Measurements from ENCODE around the gene DNAAF5.

DNAAF5 gene

DNA sequence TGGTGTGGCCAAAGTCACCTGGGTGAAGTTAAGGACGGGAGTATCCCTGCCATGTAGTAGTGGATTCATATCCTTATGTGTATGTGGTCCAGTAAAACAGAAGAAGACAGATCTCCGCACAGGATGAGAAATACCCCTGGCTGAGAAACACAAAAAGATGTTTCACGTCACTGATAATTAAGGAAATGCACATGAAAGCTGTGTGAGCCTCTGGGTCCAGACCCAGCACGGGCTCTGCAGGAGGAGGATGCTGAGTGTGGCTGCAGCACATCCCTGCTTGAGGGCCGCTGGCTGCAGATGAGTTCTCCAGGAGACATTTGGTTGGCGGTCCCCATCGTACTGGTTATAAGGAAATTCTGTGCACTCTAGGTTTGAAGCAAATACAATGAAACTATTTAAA, 97.6 kb downstream of the DNAAF5 start:
- Histone ChIP-seq H3K27ac (ENCODE audit: insufficient read depth, low read depth, low read length, poor library complexity, severe bottlenecking) (no peak overlapping the region), H3K27me3 (ENCODE audit: control insufficient read depth, insufficient read depth, low read length, poor library complexity, severe bottlenecking) (no peaks in the 10 kb centered on the region), H3K36me3 (ENCODE audit: control insufficient read depth, insufficient read depth, low read length) (no peaks in the 10 kb centered on the region), H3K4me1 (ENCODE audit: control insufficient read depth, insufficient read depth, low read length) (no peaks in the 10 kb centered on the region), H3K4me3 (ENCODE audit: insufficient read depth, low read depth, low read length) (no peak overlapping the region), H3K9me3 (ENCODE audit: control insufficient read depth, low read length) (no peaks in the 10 kb centered on the region)
- WGBS, 2 experiments = 92 to 94% methylated on average over 7 of the region's 7 CpGs

- H3K4me1 ChIP-seq (ENCODE audit: control insufficient read depth, insufficient read depth, low read length) = no peaks in the 10 kb centered on the region
- no peaks in the 10 kb centered on the region for H3K27me3 ChIP-seq (ENCODE audit: control insufficient read depth, insufficient read depth, low read length, poor library complexity, severe bottlenecking)
- H3K4me3 ChIP-seq (ENCODE audit: insufficient read depth, low read depth, low read length) = no peak overlapping the region
- H3K36me3 ChIP-seq (ENCODE audit: control insufficient read depth, insufficient read depth, low read length) = no peaks in the 10 kb centered on the region
- H3K9me3 ChIP-seq (ENCODE audit: control insufficient read depth, low read length) = no peaks in the 10 kb centered on the region
- H3K27ac ChIP-seq (ENCODE audit: insufficient read depth, low read depth, low read length, poor library complexity, severe bottlenecking) = no peak overlapping the region
- WGBS, 2 experiments = 94 to 95% methylated on average over 11 of the region's 11 CpGs
Observed at GRCh38 chr7:824664-825063, 98.2 kb downstream of the DNAAF5 start.

GRCh38 chr7:825386-825785, 98.9 kb downstream of the DNAAF5 start:
- Histone ChIP-seq H3K27ac (ENCODE audit: insufficient read depth, low read depth, low read length, poor library complexity, severe bottlenecking) (no peak overlapping the region), H3K4me3 (ENCODE audit: insufficient read depth, low read depth, low read length) (no peak overlapping the region), H3K36me3 (ENCODE audit: control insufficient read depth, insufficient read depth, low read length) (no peaks in the 10 kb centered on the region), H3K9me3 (ENCODE audit: control insufficient read depth, low read length) (no peaks in the 10 kb centered on the region), H3K27me3 (ENCODE audit: control insufficient read depth, insufficient read depth, low read length, poor library complexity, severe bottlenecking) (no peaks in the 10 kb centered on the region), H3K4me1 (ENCODE audit: control insufficient read depth, insufficient read depth, low read length) (no peaks in the 10 kb centered on the region)
- 96 to 98% methylated on average over 6 of the region's 6 CpGs for WGBS, 2 experiments

GRCh38 chr7:826230-826917, 99.9 kb downstream of the DNAAF5 start:
- H3K9me3 ChIP-seq (ENCODE audit: control insufficient read depth, low read length) = no peaks in the 10 kb centered on the region
- H3K4me3 ChIP-seq (ENCODE audit: insufficient read depth, low read depth, low read length) = no peak overlapping the region
- H3K36me3 ChIP-seq (ENCODE audit: control insufficient read depth, insufficient read depth, low read length) = no peaks in the 10 kb centered on the region
- H3K27ac ChIP-seq (ENCODE audit: insufficient read depth, low read depth, low read length, poor library complexity, severe bottlenecking) = no peak overlapping the region
- no peaks in the 10 kb centered on the region for H3K27me3 ChIP-seq (ENCODE audit: control insufficient read depth, insufficient read depth, low read length, poor library complexity, severe bottlenecking)
- H3K4me1 ChIP-seq (ENCODE audit: control insufficient read depth, insufficient read depth, low read length) = no peaks in the 10 kb centered on the region
- WGBS, 2 experiments = 89% methylated on average over 29 of the region's 29 CpGs

DNA sequence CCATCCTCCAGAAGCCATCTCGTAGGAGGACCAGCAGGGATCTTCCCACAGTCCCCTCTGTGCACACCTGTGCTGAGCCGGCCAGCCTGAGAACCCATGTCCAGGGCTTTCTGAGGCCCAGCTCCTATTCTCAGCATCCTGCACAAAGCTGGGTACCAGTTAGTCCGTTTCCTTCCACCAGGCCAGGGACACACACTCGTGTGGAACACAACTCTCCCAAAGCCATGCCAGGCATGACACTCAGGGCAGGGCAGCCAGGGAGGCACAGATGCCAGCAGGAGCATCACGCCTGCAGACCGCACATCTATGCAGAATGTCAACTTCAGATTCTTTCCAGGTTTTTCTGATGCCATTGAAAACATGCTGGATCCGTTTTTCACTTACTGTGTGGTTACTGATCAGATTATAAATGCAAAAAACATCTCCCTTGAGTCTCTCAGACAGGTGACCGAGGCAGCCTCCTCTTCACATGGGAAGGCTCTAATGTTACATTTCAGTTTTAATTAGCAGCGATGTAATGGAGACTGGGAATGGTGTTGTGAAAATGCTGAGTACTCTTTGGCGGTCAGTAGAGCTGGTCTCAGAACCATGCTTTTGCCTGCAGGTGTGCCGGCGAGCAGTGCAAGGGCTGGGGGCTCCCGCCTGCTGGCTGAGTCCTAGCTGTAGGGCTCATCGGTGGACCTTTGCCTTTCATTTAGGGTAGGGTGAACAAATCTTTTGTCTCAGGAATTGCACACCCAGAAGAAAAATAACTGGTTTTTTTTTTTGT, 102.5 kb downstream of the DNAAF5 start:
- Histone ChIP-seq H3K9me3 (ENCODE audit: control insufficient read depth, low read length) (no peaks in the 10 kb centered on the region), H3K27ac (ENCODE audit: insufficient read depth, low read depth, low read length, poor library complexity, severe bottlenecking) (no peak overlapping the region), H3K36me3 (ENCODE audit: control insufficient read depth, insufficient read depth, low read length) (no peaks in the 10 kb centered on the region), H3K4me1 (ENCODE audit: control insufficient read depth, insufficient read depth, low read length) (no peaks in the 10 kb centered on the region), H3K4me3 (ENCODE audit: insufficient read depth, low read depth, low read length) (no peak overlapping the region), H3K27me3 (ENCODE audit: control insufficient read depth, insufficient read depth, low read length, poor library complexity, severe bottlenecking) (no peaks in the 10 kb centered on the region)
- WGBS, 2 experiments = 94% methylated on average over 14 of the region's 14 CpGs

DNA sequence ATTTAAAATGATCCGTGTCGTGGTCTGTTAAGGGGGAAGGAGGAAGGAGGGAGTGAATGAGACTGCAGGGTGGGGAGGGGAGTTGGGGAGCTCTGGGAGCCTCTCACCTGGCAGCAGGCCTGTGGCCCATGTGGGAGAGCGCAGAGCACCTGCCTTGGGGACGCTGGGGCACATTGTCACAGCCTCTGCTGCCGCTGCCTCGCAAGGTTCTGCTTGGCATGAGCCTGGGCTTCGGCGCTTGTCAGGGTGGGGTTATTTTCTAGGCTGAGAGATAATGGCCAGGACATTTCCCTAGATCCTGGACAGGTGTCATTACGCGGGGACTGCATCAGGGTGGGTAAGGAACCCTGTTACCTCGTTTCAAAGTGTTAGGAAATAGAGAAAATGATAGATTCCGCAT, 103.6 kb downstream of the DNAAF5 start:
- Histone ChIP-seq H3K27me3 (ENCODE audit: control insufficient read depth, insufficient read depth, low read length, poor library complexity, severe bottlenecking) (no peaks in the 10 kb centered on the region), H3K9me3 (ENCODE audit: control insufficient read depth, low read length) (no peaks in the 10 kb centered on the region), H3K36me3 (ENCODE audit: control insufficient read depth, insufficient read depth, low read length) (no peaks in the 10 kb centered on the region), H3K4me3 (ENCODE audit: insufficient read depth, low read depth, low read length) (no peak overlapping the region), H3K27ac (ENCODE audit: insufficient read depth, low read depth, low read length, poor library complexity, severe bottlenecking) (no peak overlapping the region), H3K4me1 (ENCODE audit: control insufficient read depth, insufficient read depth, low read length) (no peaks in the 10 kb centered on the region)
- WGBS, 2 experiments = 86 to 87% methylated on average over 11 of the region's 12 CpGs

DNA sequence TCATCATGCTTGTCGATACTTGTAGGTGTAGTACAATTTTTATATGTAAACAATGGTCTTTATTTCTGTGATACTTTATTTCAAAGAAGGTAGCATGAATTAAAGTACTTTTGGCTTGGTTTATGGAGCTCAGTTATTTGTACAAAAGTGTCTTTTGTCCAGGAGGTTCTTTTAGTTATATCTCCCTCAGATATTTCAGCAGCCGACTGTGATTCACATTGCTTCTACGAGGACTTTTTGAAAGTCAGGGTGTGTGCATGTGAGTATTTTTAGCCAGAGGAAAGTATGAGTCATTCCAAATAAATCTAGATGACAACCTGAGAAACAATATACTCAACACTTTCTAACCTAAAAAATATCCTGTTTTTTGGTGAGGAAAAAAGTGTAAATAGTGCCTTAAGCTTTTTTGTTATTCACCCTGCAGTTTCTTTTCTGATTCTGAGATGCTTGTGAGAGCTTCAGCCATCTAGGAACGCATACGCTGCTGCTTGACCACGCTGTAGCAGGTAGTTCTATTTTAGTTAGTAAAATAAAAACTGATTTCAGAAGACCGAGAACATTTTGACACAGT, 105.2 kb downstream of the DNAAF5 start:
- H3K4me3 ChIP-seq (ENCODE audit: insufficient read depth, low read depth, low read length) = no peak overlapping the region
- H3K4me1 ChIP-seq (ENCODE audit: control insufficient read depth, insufficient read depth, low read length) = no peaks in the 10 kb centered on the region
- no peaks in the 10 kb centered on the region for H3K9me3 ChIP-seq (ENCODE audit: control insufficient read depth, low read length)
- WGBS, 2 experiments = 81 to 83% methylated on average over 6 to 7 of the region's 7 CpGs
- H3K27ac ChIP-seq (ENCODE audit: insufficient read depth, low read depth, low read length, poor library complexity, severe bottlenecking) = no peak overlapping the region
- no peaks in the 10 kb centered on the region for H3K27me3 ChIP-seq (ENCODE audit: control insufficient read depth, insufficient read depth, low read length, poor library complexity, severe bottlenecking)
- H3K36me3 ChIP-seq (ENCODE audit: control insufficient read depth, insufficient read depth, low read length) = no peaks in the 10 kb centered on the region

DNA sequence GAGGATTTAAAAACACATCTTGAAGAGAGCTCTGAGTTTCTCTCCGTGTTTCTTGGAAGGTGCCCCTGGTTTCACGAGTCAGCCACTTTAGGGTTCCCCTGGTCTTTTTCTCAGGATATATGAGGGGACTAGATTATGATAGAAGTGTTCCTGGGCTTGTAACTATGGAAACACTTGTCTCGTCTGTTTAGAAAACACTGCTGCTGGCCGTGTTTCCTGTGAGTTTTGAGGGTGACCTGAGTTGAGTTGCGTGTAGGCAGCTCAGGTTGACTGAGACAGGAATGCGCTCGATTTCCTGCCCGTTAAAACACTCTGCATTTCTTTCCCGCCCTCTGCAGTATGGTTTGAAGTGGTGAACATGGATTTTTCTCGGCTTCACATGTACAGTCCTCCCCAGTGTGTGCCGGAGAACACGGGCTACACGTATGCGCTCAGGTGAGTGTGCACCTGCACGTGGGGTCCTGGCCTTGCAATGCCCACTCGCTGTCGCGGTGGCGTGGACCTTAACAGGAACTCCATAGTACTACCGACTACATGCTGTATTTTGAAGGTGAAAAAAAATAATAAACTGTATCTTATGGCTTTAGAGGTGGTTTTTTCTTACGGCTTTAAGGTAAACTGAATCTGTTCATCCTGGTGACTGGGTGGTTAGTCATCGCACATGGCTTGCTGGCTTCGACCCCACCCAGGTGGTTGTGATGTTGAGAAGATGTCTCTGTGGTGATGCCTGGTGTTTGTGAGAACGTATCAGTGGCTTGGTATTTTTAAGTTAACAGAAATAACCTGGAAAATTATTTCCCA, 105.9 kb downstream of the DNAAF5 start, which contains the start of gene SUN1:
TSS of gene SUN1 (plus strand) at position 310 of the 801 bp plus-strand sequence. CDS start at position 359, 49 bp downstream.
- H3K4me3 ChIP-seq (ENCODE audit: insufficient read depth, low read depth, low read length) = no peak within 1 kb of the TSS
- H3K36me3 ChIP-seq (ENCODE audit: control insufficient read depth, insufficient read depth, low read length) = no peaks in the 10 kb centered on the region
- no peak within 1 kb of the TSS for H3K27ac ChIP-seq (ENCODE audit: insufficient read depth, low read depth, low read length, poor library complexity, severe bottlenecking)
- no peaks in the 10 kb centered on the region for H3K9me3 ChIP-seq (ENCODE audit: control insufficient read depth, low read length)
- WGBS, 2 experiments = 91 to 93% methylated on average over 24 of the region's 24 CpGs
- no peaks in the 10 kb centered on the region for H3K27me3 ChIP-seq (ENCODE audit: control insufficient read depth, insufficient read depth, low read length, poor library complexity, severe bottlenecking)
- no peaks in the 10 kb centered on the region for H3K4me1 ChIP-seq (ENCODE audit: control insufficient read depth, insufficient read depth, low read length)

GRCh38 chr7:832968-833424, 106.5 kb downstream of the DNAAF5 start:
- H3K27ac ChIP-seq (ENCODE audit: insufficient read depth, low read depth, low read length, poor library complexity, severe bottlenecking) = no peak overlapping the region
- H3K4me3 ChIP-seq (ENCODE audit: insufficient read depth, low read depth, low read length) = no peak overlapping the region

More at GRCh38 chr7:832968-833424, 106.5 kb downstream of the DNAAF5 start:
- WGBS, 2 experiments = 95 to 96% methylated on average over 15 of the region's 15 CpGs
- Histone ChIP-seq H3K27me3 (ENCODE audit: control insufficient read depth, insufficient read depth, low read length, poor library complexity, severe bottlenecking) (no peaks in the 10 kb centered on the region), H3K9me3 (ENCODE audit: control insufficient read depth, low read length) (no peaks in the 10 kb centered on the region), H3K4me1 (ENCODE audit: control insufficient read depth, insufficient read depth, low read length) (no peaks in the 10 kb centered on the region), H3K36me3 (ENCODE audit: control insufficient read depth, insufficient read depth, low read length) (no peaks in the 10 kb centered on the region)
